Umbilical cord (tissue), 2 donors: Measurements from ENCODE around the gene POM121L2. TPM values are rescaled to one million over a fixed set of nuclear protein-coding genes. Genes with fewer than 3 reads are reported as not detected.
"Not testable (repeated sequence)": the region's sequence is repeated elsewhere in the genome, so short reads cannot be mapped to it uniquely, and the experiment has no call there.

ENCODE experiments used
- DNase-seq: peaks from one replicate; pipeline ENCODE4 v3.0.0-alpha.2; 2015; ENCODE audit warnings: low spot score
- total RNA-seq: library from RNA; depleted of rRNA; stranded (reverse); fragments of >200 nt; gene quantifications from one replicate; pipeline ENCODE4 v1.2.3, GENCODE V29; 2014; ENCODE audit warnings: low replicate concordance; ENCODE audit not compliant: insufficient read depth

POM121L2 gene
- total RNA-seq, 1 donor from 2014 or later, result not detected

- DNase-seq, result no peak
These were observed 17.7 kb downstream of the POM121L2 start for GRCh38 chr6:27294409-27294808.

- no peak for DNase-seq
These were observed 18.5 kb downstream of the POM121L2 start for GRCh38 chr6:27293436-27294098.

- DNase-seq, result no peak
These were observed 21.2 kb downstream of the POM121L2 start for GRCh38 chr6:27290850-27291208.

GRCh38 chr6:27290065-27290849, 21.8 kb downstream of the POM121L2 start:
- no peak for DNase-seq

GRCh38 chr6:27288136-27289044, 23.7 kb downstream of the POM121L2 start:
- DNase-seq, result no peak

GRCh38 chr6:27287751-27288135, 24.3 kb downstream of the POM121L2 start:
- DNase-seq, result no peak

- no peak for DNase-seq
These were observed 25.9 kb downstream of the POM121L2 start for GRCh38 chr6:27286141-27286540.

GRCh38 chr6:27283279-27283678, 28.8 kb downstream of the POM121L2 start:
- DNase-seq, result no peak

- no peak for DNase-seq
These were observed 30.5 kb downstream of the POM121L2 start for GRCh38 chr6:27281569-27281968.

GRCh38 chr6:27281105-27281539, 31.0 kb downstream of the POM121L2 start:
- DNase-seq, result no peak

- no peak for DNase-seq
These were observed 31.5 kb downstream of the POM121L2 start for GRCh38 chr6:27280540-27281000.

GRCh38 chr6:27280064-27280539, 32.0 kb downstream of the POM121L2 start:
- DNase-seq, result peak; percentile 31

GRCh38 chr6:27279513-27280063, 32.5 kb downstream of the POM121L2 start:
- no peak for DNase-seq

- no peak for DNase-seq
These were observed 36.8 kb downstream of the POM121L2 start for GRCh38 chr6:27275025-27275956.

GRCh38 chr6:27273783-27274182, 38.3 kb downstream of the POM121L2 start:
- DNase-seq, result no peak

GRCh38 chr6:27268803-27269202, 43.3 kb downstream of the POM121L2 start:
- DNase-seq, result no peak

GRCh38 chr6:27267857-27268434, 44.1 kb downstream of the POM121L2 start:
- no peak for DNase-seq

GRCh38 chr6:27267003-27267402, 45.1 kb downstream of the POM121L2 start:
- DNase-seq, result not testable (repeated sequence)

GRCh38 chr6:27263886-27264285, 48.2 kb downstream of the POM121L2 start:
- no peak for DNase-seq

GRCh38 chr6:27260836-27261375, 51.2 kb downstream of the POM121L2 start:
- no peak for DNase-seq
